Esophagus (tissue), 2 donors: ENCODE results near the gene DUS1L. TPM values are rescaled to one million over a fixed set of nuclear protein-coding genes. Genes with fewer than 3 reads are reported as not detected.
"Not testable (repeated sequence)": the region's sequence is repeated elsewhere in the genome, so short reads cannot be mapped to it uniquely, and the experiment has no call there.

Experiments
- H3K27ac ChIP-seq, 2 donors: one replicate each; pipeline ENCODE4 v1.5.1; 2013; ENCODE audit warnings: low read depth in 2 of 2, mild to moderate bottlenecking in 2 of 2, inconsistent platforms in 1 of 2, low read length in 1 of 2, moderate library complexity in 1 of 2
- H3K27me3 ChIP-seq, 2 donors: one replicate each; pipeline ENCODE4 v1.6.1; 2013; ENCODE audit warnings: low read length in 2 of 2, control low read depth in 1 of 2, mild to moderate bottlenecking in 1 of 2; ENCODE audit not compliant: insufficient read depth in 2 of 2, control insufficient read depth in 1 of 2
- H3K36me3 ChIP-seq, 2 donors: one replicate each; pipeline ENCODE4 v1.6.1; 2013; ENCODE audit warnings: low read length in 1 of 2; ENCODE audit not compliant: control insufficient read depth in 2 of 2, insufficient read depth in 2 of 2
- H3K4me1 ChIP-seq, 2 donors: one replicate each; pipeline ENCODE4 v1.6.1; 2013; ENCODE audit warnings: low read length in 1 of 2; ENCODE audit not compliant: control insufficient read depth in 2 of 2, insufficient read depth in 2 of 2
- H3K4me3 ChIP-seq, 2 donors: one replicate each; pipeline ENCODE4 v1.5.1; 2013; ENCODE audit warnings: low read length in 2 of 2, mild to moderate bottlenecking in 2 of 2, low read depth in 1 of 2, moderate library complexity in 1 of 2
- H3K9me3 ChIP-seq, 2 donors: one replicate each; pipeline ENCODE4 v1.6.1; 2013; ENCODE audit warnings: mild to moderate bottlenecking in 2 of 2, low read depth in 1 of 2, low read length in 1 of 2, moderate library complexity in 1 of 2; ENCODE audit not compliant: control insufficient read depth in 2 of 2, insufficient read depth in 1 of 2
- WGBS, 2 donors: extraction: QIAGEN DNeasy Blood & Tissue Kit; methylation state at CpG; one replicate each; pipeline ENCODE4 v1.1.7; 2013; 5-methylcytosine and 5-hydroxymethylcytosine counted together
- polyA plus RNA-seq, 2 donors: library from polyadenylated mRNA; stranded (reverse); fragments of 200-250 nt; gene quantifications; one replicate each; pipeline ENCODE4 v1.2.3, GENCODE V29; 2013
- donor health status: healthy with polysubstance abuse.
- donor health status: Bipolar disorder and iron deficiency.

The DUS1L gene
- polyA plus RNA-seq, 2 donors = 118 to 182 TPM

DNA sequence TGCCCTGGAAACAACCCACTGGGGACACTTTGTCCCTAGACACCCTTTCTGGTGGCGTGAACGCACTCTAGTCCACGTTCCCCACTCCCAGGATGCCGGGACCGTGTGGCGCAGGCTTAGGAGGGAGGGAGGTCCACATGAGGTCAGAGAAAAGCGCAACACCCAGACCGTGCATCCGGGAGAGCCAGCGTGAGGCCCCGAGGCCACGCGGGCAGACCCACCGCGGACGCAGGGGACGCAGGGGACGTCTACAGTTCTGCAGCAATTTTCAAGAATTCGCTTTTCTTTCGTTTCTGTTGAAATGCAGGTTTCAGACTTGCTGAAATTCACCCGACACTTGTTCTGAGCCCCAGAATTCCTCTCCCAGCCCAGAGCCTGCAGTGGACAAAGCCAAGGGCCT, 18.7 kb downstream of the DUS1L start:
- Histone ChIP-seq H3K4me3 (no peak overlapping the region), H3K9me3 (peaks cover 0 to 5% of the 10 kb centered on the region in 2 donors), H3K4me1 (peaks cover 3 to 16% of the 10 kb centered on the region in 2 donors), H3K36me3 (peaks cover 0 to 26% of the 10 kb centered on the region in 2 donors), H3K27ac (no peak overlapping the region), H3K27me3 (no peaks in the 10 kb centered on the region)
- 89 to 94% methylated on average over 21 of the region's 21 CpGs for WGBS, 2 donors

- Histone ChIP-seq H3K27me3 (no peaks in the 10 kb centered on the region), H3K4me3 (no peak overlapping the region), H3K36me3 (peaks cover 0 to 26% of the 10 kb centered on the region in 2 donors), H3K4me1 (peaks cover 3 to 16% of the 10 kb centered on the region in 2 donors), H3K27ac (no peak overlapping the region), H3K9me3 (peaks cover 0 to 5% of the 10 kb centered on the region in 2 donors)
- 69 to 71% methylated on average over 14 of the region's 14 CpGs for WGBS, 2 donors
Measured at GRCh38 chr17:82045936-82046484, 19.6 kb downstream of the DUS1L start.

DNA sequence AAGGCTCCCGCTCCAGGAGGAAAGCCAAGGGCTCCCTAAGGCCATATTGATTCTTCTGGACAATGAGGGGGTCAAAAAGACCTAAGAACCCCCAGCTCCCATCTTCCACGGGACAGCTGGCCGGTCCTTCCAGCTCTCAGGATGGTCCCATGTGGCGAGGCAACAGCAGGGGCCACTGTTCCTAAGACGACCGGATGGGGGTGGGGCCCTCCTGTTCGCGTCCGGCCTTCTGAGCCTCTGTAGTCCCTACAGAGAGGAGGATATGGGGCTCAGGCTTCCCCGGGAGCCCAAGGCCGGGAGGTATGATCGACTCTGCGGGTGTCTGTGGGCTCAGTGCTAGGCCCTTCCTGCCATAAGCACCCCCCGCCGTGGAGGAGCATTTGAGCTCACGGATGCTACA, 22.1 kb downstream of the DUS1L start:
- H3K27ac ChIP-seq = no peak overlapping the region
- H3K27me3 ChIP-seq = no peaks in the 10 kb centered on the region
- H3K36me3 ChIP-seq = peaks cover 0 to 17% of the 10 kb centered on the region in 2 donors
- H3K4me3 ChIP-seq = no peak overlapping the region
- peaks cover 0 to 5% of the 10 kb centered on the region in 2 donors for H3K9me3 ChIP-seq
- peaks cover 0 to 5% of the 10 kb centered on the region in 2 donors for H3K4me1 ChIP-seq
- WGBS, 2 donors = 73 to 76% methylated on average over 16 of the region's 16 CpGs

- 88 to 90% methylated on average over 9 of the region's 9 CpGs for WGBS, 2 donors
- Histone ChIP-seq H3K4me1 (peaks cover 0 to 5% of the 10 kb centered on the region in 2 donors), H3K27me3 (no peaks in the 10 kb centered on the region), H3K27ac (no peak overlapping the region), H3K4me3 (no peak overlapping the region), H3K36me3 (peaks cover 0 to 9% of the 10 kb centered on the region in 2 donors), H3K9me3 (peaks cover 0 to 5% of the 10 kb centered on the region in 2 donors)
Measured at GRCh38 chr17:82042649-82043048, 23.0 kb downstream of the DUS1L start.

- WGBS, 2 donors = 64 to 72% methylated on average over 17 of the region's 17 CpGs
- Histone ChIP-seq H3K4me3 (no peak overlapping the region), H3K36me3 (peaks cover 0 to 2% of the 10 kb centered on the region in 2 donors), H3K27me3 (no peaks in the 10 kb centered on the region), H3K4me1 (peaks cover 5 to 10% of the 10 kb centered on the region in 2 donors), H3K27ac (no peak overlapping the region), H3K9me3 (peaks cover 0 to 5% of the 10 kb centered on the region in 2 donors)
Measured at GRCh38 chr17:82041144-82041814, 24.3 kb downstream of the DUS1L start.

- peaks cover 10 to 16% of the 10 kb centered on the region in 2 donors for H3K4me1 ChIP-seq
- H3K27me3 ChIP-seq = no peaks in the 10 kb centered on the region
- H3K27ac ChIP-seq = no peak overlapping the region
- no peak overlapping the region for H3K4me3 ChIP-seq
- H3K9me3 ChIP-seq = peaks cover 0 to 5% of the 10 kb centered on the region in 2 donors
- WGBS, 2 donors = 85 to 93% methylated on average over 8 of the region's 8 CpGs
- peaks cover 3 to 5% of the 10 kb centered on the region in 2 donors for H3K36me3 ChIP-seq
Measured at GRCh38 chr17:82039695-82040299, 25.8 kb downstream of the DUS1L start.

GRCh38 chr17:82038796-82039409, 26.7 kb downstream of the DUS1L start:
- not testable (repeated sequence) for H3K36me3 ChIP-seq, H3K27ac ChIP-seq, H3K4me3 ChIP-seq, H3K9me3 ChIP-seq, H3K27me3 ChIP-seq
- WGBS, 2 donors = 86 to 90% methylated on average over 16 of the region's 16 CpGs
- H3K4me1 ChIP-seq = peaks cover 10 to 16% of the 10 kb centered on the region in 2 donors

GRCh38 chr17:82037889-82038195, 27.8 kb downstream of the DUS1L start:
- 4 to 6% methylated on average over 10 of the region's 10 CpGs for WGBS, 2 donors
- Histone ChIP-seq H3K36me3 (peaks cover 3 to 5% of the 10 kb centered on the region in 2 donors), H3K9me3 (peaks cover 0 to 5% of the 10 kb centered on the region in 2 donors), H3K4me3 (peak overlapping the region; percentile 48 to 61), H3K4me1 (peaks cover 10 to 16% of the 10 kb centered on the region in 2 donors), H3K27ac (peak overlapping the region; percentile 91 to 93), H3K27me3 (no peaks in the 10 kb centered on the region)

- 0 to 1% methylated on average over 71 to 92 of the region's 92 CpGs for WGBS, 2 donors
- no peaks in the 10 kb centered on the region for H3K9me3 ChIP-seq
Measured at GRCh38 chr17:82037092-82037888, 28.3 kb downstream of the DUS1L start, which contains the start of gene DCXR. Gene DCXR, minus strand, starts transcription at chr17:82037697. Its CDS starts 15 bp downstream, at chr17:82037682.

More at GRCh38 chr17:82037092-82037888, 28.3 kb downstream of the DUS1L start, which contains the start of gene DCXR:
- Histone ChIP-seq H3K27ac (peak within 1 kb of the TSS; percentile 91 to 93), H3K4me3 (peak within 1 kb of the TSS; percentile 48 to 61), H3K4me1 (peaks cover 10 to 13% of the 10 kb centered on the region in 2 donors), H3K36me3 (peaks cover 3% of the 10 kb centered on the region in 2 donors), H3K27me3 (no peaks in the 10 kb centered on the region)
